ENCODE data around the gene CD2AP.
"Not testable (repeated sequence)": the region's sequence is repeated elsewhere in the genome, so short reads cannot be mapped to it uniquely, and the experiment has no call there.

Gene CD2AP

DNA sequence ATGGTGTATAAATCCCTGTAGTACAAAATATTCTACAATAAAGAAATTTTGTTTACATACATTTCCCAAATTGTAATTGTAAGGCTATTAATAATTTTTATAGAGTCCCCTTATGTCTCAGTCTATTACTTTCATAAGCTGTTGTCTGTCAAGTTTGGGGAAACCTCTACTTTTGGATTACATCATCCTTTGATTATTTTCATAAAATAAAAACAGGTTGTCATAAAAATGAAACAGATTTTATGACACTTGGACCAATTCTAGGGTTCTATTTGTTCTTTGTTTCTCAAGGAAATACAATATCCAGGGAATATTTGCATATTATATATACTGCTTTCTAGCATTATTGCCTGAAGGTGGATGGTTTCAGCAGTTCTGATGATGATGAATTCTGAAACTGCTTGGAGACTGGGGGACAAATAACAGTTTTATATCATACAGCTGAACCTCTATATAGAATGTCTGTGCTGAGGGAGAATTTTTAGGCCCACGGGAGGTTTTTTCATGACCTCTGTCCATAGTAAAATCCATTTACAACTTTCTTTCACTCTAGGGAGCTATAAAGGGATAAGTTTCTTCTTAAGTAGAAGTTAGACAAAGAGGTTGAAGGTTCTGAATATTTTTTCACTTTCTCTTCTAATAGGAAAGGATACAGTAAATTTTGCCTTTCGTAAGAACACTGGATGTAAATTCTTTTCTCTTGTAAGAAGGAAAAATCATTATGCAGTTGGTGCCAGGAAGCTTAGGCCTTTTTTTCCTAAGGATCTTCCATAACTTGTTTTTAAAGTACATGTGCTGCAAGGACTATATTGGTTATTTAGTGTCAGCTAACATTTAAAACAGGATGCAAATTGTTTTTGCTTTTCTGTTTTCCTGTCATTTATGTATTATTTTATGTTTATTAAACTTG, 58.0 kb downstream of the CD2AP start:
- H3K9me3 Mint-ChIP-seq, result no peaks in the 10 kb centered on the region

GRCh38 chr6:47536816-47537401, 59.3 kb downstream of the CD2AP start:
- H3K4me3 Mint-ChIP-seq, result no peak overlapping the region
- DNase-seq (ENCODE audit: low spot score), result no peak
- H3K27me3 Mint-ChIP-seq (ENCODE audit: low read depth), result no peaks in the 10 kb centered on the region
- H3K9me3 Mint-ChIP-seq, result no peaks in the 10 kb centered on the region
- no peak overlapping the region for H3K27ac Mint-ChIP-seq
- peaks cover 21% of the 10 kb centered on the region for H3K36me3 Mint-ChIP-seq (ENCODE audit: low read depth)
- H3K4me1 Mint-ChIP-seq (ENCODE audit: low read depth), result peaks cover 16% of the 10 kb centered on the region

More for the DNA sequence above, 58.0 kb downstream of the CD2AP start:
- DNase-seq (ENCODE audit: low spot score), result no peak
- Mint-ChIP-seq H3K27ac (no peak overlapping the region), H3K4me1 (ENCODE audit: low read depth) (peaks cover 16% of the 10 kb centered on the region), H3K27me3 (ENCODE audit: low read depth) (no peaks in the 10 kb centered on the region), H3K4me3 (no peak overlapping the region), H3K36me3 (ENCODE audit: low read depth) (peaks cover 19% of the 10 kb centered on the region)

DNA sequence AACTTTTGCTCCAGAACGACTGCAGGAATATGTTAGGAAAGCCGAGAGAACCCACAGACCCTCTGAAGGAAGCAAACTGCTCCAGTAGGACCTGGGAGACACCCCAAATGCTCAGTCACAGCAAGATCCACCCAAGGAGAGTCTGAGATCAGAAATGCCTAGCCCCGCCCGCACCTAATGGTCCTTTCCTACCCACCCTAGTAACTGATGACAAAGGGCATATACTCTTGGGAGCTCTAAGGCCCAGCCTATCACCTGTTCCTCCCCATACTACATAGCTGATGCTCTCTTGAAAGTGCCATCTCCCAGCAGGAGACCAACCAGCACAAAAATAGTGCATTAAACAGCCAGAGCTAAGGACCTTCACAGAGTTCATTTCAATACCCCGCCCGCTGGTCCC, 67.6 kb downstream of the CD2AP start:
- H3K27ac Mint-ChIP-seq, result no peak overlapping the region
- no peaks in the 10 kb centered on the region for H3K4me1 Mint-ChIP-seq (ENCODE audit: low read depth)
- no peaks in the 10 kb centered on the region for H3K27me3 Mint-ChIP-seq (ENCODE audit: low read depth)
- peaks cover 53% of the 10 kb centered on the region for H3K36me3 Mint-ChIP-seq (ENCODE audit: low read depth)
- no peak overlapping the region for H3K4me3 Mint-ChIP-seq
- H3K9me3 Mint-ChIP-seq, result peaks cover 21% of the 10 kb centered on the region
- no peak for DNase-seq (ENCODE audit: low spot score)

- Mint-ChIP-seq H3K27ac (no peak overlapping the region), H3K4me1 (ENCODE audit: low read depth) (no peaks in the 10 kb centered on the region), H3K4me3 (no peak overlapping the region), H3K9me3 (peaks cover 6% of the 10 kb centered on the region), H3K36me3 (ENCODE audit: low read depth) (peaks cover 37% of the 10 kb centered on the region), H3K27me3 (ENCODE audit: low read depth) (no peaks in the 10 kb centered on the region)
- DNase-seq (ENCODE audit: low spot score), result no peak
Measured at GRCh38 chr6:47551670-47552069, 74.1 kb downstream of the CD2AP start.

GRCh38 chr6:47552319-47552718, 74.7 kb downstream of the CD2AP start:
- peaks cover 38% of the 10 kb centered on the region for H3K36me3 Mint-ChIP-seq (ENCODE audit: low read depth)

DNA sequence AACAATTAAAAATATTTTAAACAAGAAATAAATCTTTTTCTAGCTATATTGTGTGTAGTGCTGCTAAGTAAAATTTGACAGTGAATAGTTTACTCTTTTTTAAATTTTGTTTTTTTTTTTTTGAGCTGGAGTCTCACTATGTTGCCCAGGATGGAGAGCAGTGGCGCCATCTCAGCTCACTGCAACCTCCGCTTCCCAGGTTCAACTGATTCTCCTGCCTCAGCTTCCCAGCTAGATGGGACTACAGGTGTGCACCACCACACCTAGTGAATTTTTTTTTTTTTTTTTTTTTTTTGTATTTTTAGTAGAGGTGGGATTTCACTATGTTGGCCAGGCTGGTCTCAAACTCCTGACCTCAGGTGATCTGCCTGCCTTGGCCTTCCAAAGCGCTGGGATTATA, 75.7 kb downstream of the CD2AP start:
- peaks cover 38% of the 10 kb centered on the region for H3K36me3 Mint-ChIP-seq (ENCODE audit: low read depth)
- not testable (repeated sequence) for H3K27me3 Mint-ChIP-seq (ENCODE audit: low read depth); H3K9me3 Mint-ChIP-seq; DNase-seq (ENCODE audit: low spot score); H3K27ac Mint-ChIP-seq; H3K4me3 Mint-ChIP-seq; H3K4me1 Mint-ChIP-seq (ENCODE audit: low read depth)

More at GRCh38 chr6:47552319-47552718, 74.7 kb downstream of the CD2AP start:
- H3K4me1 Mint-ChIP-seq (ENCODE audit: low read depth), result no peaks in the 10 kb centered on the region
- DNase-seq (ENCODE audit: low spot score), result no peak
- no peaks in the 10 kb centered on the region for H3K27me3 Mint-ChIP-seq (ENCODE audit: low read depth)
- no peak overlapping the region for H3K4me3 Mint-ChIP-seq
- H3K27ac Mint-ChIP-seq, result no peak overlapping the region
- peaks cover 8% of the 10 kb centered on the region for H3K9me3 Mint-ChIP-seq

- peaks cover 43% of the 10 kb centered on the region for H3K36me3 Mint-ChIP-seq (ENCODE audit: low read depth)
- not testable (repeated sequence) for H3K9me3 Mint-ChIP-seq; H3K4me1 Mint-ChIP-seq (ENCODE audit: low read depth); H3K27me3 Mint-ChIP-seq (ENCODE audit: low read depth); DNase-seq (ENCODE audit: low spot score); H3K27ac Mint-ChIP-seq; H3K4me3 Mint-ChIP-seq
Measured at GRCh38 chr6:47556459-47556858, 78.9 kb downstream of the CD2AP start.

GRCh38 chr6:47563162-47563561, 85.6 kb downstream of the CD2AP start:
- H3K36me3 Mint-ChIP-seq (ENCODE audit: low read depth), result peaks cover 18% of the 10 kb centered on the region
- DNase-seq (ENCODE audit: low spot score), result no peak
- no peaks in the 10 kb centered on the region for H3K9me3 Mint-ChIP-seq
- H3K4me1 Mint-ChIP-seq (ENCODE audit: low read depth), result no peaks in the 10 kb centered on the region
- H3K4me3 Mint-ChIP-seq, result no peak overlapping the region
- no peak overlapping the region for H3K27ac Mint-ChIP-seq
- H3K27me3 Mint-ChIP-seq (ENCODE audit: low read depth), result no peaks in the 10 kb centered on the region

GRCh38 chr6:47566602-47567001, 89.0 kb downstream of the CD2AP start:
- H3K27ac Mint-ChIP-seq; H3K4me1 Mint-ChIP-seq (ENCODE audit: low read depth); H3K9me3 Mint-ChIP-seq; H3K36me3 Mint-ChIP-seq (ENCODE audit: low read depth); H3K4me3 Mint-ChIP-seq; DNase-seq (ENCODE audit: low spot score); H3K27me3 Mint-ChIP-seq (ENCODE audit: low read depth): not testable (repeated sequence)

GRCh38 chr6:47567586-47567985, 90.0 kb downstream of the CD2AP start:
- Mint-ChIP-seq H3K36me3 (ENCODE audit: low read depth) (peaks cover 6% of the 10 kb centered on the region), H3K27me3 (ENCODE audit: low read depth) (no peaks in the 10 kb centered on the region), H3K4me1 (ENCODE audit: low read depth) (peaks cover 8% of the 10 kb centered on the region), H3K4me3 (no peak overlapping the region), H3K9me3 (no peaks in the 10 kb centered on the region), H3K27ac (no peak overlapping the region)
- no peak for DNase-seq (ENCODE audit: low spot score)

GRCh38 chr6:47571488-47571887, 93.9 kb downstream of the CD2AP start:
- no peak for DNase-seq (ENCODE audit: low spot score)
- Mint-ChIP-seq H3K4me1 (ENCODE audit: low read depth) (peaks cover 8% of the 10 kb centered on the region), H3K27ac (no peak overlapping the region), H3K9me3 (no peaks in the 10 kb centered on the region), H3K27me3 (ENCODE audit: low read depth) (no peaks in the 10 kb centered on the region), H3K4me3 (no peak overlapping the region), H3K36me3 (ENCODE audit: low read depth) (peaks cover 2% of the 10 kb centered on the region)

DNA sequence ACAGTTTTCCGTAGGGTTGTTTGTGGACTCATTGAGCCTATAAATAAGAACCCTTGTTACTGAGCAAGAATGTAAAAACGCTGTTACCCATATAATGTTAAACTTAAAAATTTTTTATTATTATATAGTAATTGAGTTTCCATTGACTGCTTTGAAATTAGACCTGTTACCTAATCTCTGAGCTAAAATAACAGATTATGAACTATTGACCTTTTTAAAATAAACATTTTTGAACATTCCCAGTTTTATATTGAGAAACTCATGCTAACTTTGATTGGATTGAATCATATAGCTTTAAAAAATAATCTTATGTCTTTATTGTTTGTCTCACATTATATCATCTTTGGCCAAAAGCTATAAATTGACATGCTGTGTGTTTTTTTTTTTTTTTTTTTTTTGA, 95.5 kb downstream of the CD2AP start:
- no peak for DNase-seq (ENCODE audit: low spot score)
- Mint-ChIP-seq H3K27ac (no peak overlapping the region), H3K4me1 (ENCODE audit: low read depth) (peaks cover 8% of the 10 kb centered on the region), H3K27me3 (ENCODE audit: low read depth) (no peaks in the 10 kb centered on the region), H3K36me3 (ENCODE audit: low read depth) (peaks cover 1% of the 10 kb centered on the region), H3K4me3 (no peak overlapping the region), H3K9me3 (no peaks in the 10 kb centered on the region)

DNA sequence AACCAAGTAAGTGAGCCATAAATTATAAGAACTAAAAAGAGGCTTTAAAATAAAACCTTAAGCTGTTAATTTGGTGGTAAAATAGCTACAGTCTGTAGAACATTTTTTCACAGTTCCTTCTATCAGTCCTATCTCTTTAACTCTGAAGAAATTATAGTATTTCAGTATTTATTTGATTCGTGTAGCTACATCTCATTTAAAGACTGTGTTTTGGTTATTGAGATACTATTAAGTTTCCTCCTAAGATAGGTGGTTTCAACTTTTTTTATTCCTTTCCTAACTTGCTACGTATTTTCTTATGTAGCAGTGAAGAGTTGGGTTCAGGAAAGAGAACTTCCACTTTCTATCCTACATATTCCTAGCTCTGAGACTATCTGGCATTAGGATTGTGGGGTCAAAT, 97.2 kb downstream of the CD2AP start:
- Mint-ChIP-seq H3K4me1 (ENCODE audit: low read depth) (peaks cover 7% of the 10 kb centered on the region), H3K4me3 (no peak overlapping the region), H3K36me3 (ENCODE audit: low read depth) (peaks cover 3% of the 10 kb centered on the region), H3K9me3 (no peaks in the 10 kb centered on the region), H3K27ac (no peak overlapping the region), H3K27me3 (ENCODE audit: low read depth) (no peaks in the 10 kb centered on the region)
- no peak for DNase-seq (ENCODE audit: low spot score)

- H3K4me3 Mint-ChIP-seq, result no peak overlapping the region
- peaks cover 25% of the 10 kb centered on the region for H3K36me3 Mint-ChIP-seq (ENCODE audit: low read depth)
- no peaks in the 10 kb centered on the region for H3K9me3 Mint-ChIP-seq
- DNase-seq (ENCODE audit: low spot score), result no peak
- no peak overlapping the region for H3K27ac Mint-ChIP-seq
- no peaks in the 10 kb centered on the region for H3K4me1 Mint-ChIP-seq (ENCODE audit: low read depth)
- H3K27me3 Mint-ChIP-seq (ENCODE audit: low read depth), result no peaks in the 10 kb centered on the region
Measured at GRCh38 chr6:47579040-47579439, 101.5 kb downstream of the CD2AP start.

Data from T-helper 2 cell treated with Interferon-gamma antibody and Interleukin-4, amounts not matched to agents 5 μg/mL and 100 μg/mL, for 36 hours (primary cell).